SK-N-SH treated with all-trans-retinoic acid at 6 μM for 48 hours (cell line): ENCODE data around the gene PPIL4.

Experiments used
- ATAC-seq: fragments of 200-7000 bp; cut with Tn5 transposase; 3 replicates; pipeline ENCODE4 v1.9.1; 2020; ENCODE audit warnings: mild to moderate bottlenecking, moderate library complexity
- ARNTL ChIP-seq: fragments of 450-650 bp; formaldehyde crosslinking; IDR thresholded peaks from 2 replicates; pipeline ENCODE4 v1.5.0; 2020; ENCODE audit warnings: low read depth, mild to moderate bottlenecking, moderate library complexity, borderline replicate concordance
- BACH2 ChIP-seq: fragments of 250-450 bp; sonication (Bioruptor Pico); IDR thresholded peaks from 2 replicates; pipeline ENCODE4 v1.9.0; 2021; ENCODE audit warnings: mild to moderate bottlenecking, borderline replicate concordance
- CSDC2 ChIP-seq: fragments of 250-450 bp; sonication (Bioruptor Pico); IDR thresholded peaks from 2 replicates; pipeline ENCODE4 v1.5.0; 2020; ENCODE audit warnings: mild to moderate bottlenecking, moderate library complexity
- GLIS3 ChIP-seq: fragments of 250-450 bp; sonication (Bioruptor Pico); IDR thresholded peaks from 2 replicates; pipeline ENCODE4 v1.5.0; 2020; ENCODE audit warnings: mild to moderate bottlenecking, moderate library complexity
- ISL1 ChIP-seq: fragments of 250-450 bp; sonication (Bioruptor Pico); IDR thresholded peaks from 2 replicates; pipeline ENCODE4 v2.1.2; 2022; ENCODE audit warnings: mild to moderate bottlenecking, moderate library complexity
- OSR1 ChIP-seq: fragments of 250-450 bp; sonication (Bioruptor Pico); IDR thresholded peaks from 2 replicates; pipeline ENCODE4 v1.8.0; 2022; ENCODE audit warnings: moderate library complexity, mild to moderate bottlenecking, inconsistent platforms
- PATZ1 ChIP-seq: fragments of 250-450 bp; sonication (Bioruptor Pico); IDR thresholded peaks from 2 replicates; pipeline ENCODE4 v1.8.0; 2020; ENCODE audit warnings: mild to moderate bottlenecking, moderate library complexity, borderline replicate concordance
- RARB ChIP-seq: fragments of 250-450 bp; sonication (Bioruptor Pico); IDR thresholded peaks from 2 replicates; pipeline ENCODE4 v1.8.0; 2021; ENCODE audit warnings: mild to moderate bottlenecking, moderate library complexity
- SNAI2 ChIP-seq: fragments of 250-450 bp; sonication (Bioruptor Pico); IDR thresholded peaks from 2 replicates; pipeline ENCODE4 v1.5.0; 2020; ENCODE audit warnings: mild to moderate bottlenecking, moderate library complexity
- TCF4 ChIP-seq: fragments of 250-450 bp; sonication (Bioruptor Pico); IDR thresholded peaks from 2 replicates; pipeline ENCODE4 v1.8.0; 2021; ENCODE audit warnings: mild to moderate bottlenecking, moderate library complexity, borderline replicate concordance
- TOX ChIP-seq: fragments of 250-450 bp; sonication (Bioruptor Pico); IDR thresholded peaks from 2 replicates; pipeline ENCODE4 v1.8.0; 2021; ENCODE audit warnings: mild to moderate bottlenecking, moderate library complexity, borderline replicate concordance
- TSHZ2 ChIP-seq: fragments of 250-450 bp; sonication (Bioruptor Pico); IDR thresholded peaks from 2 replicates; pipeline ENCODE4 v1.5.0; 2020; ENCODE audit warnings: mild to moderate bottlenecking, moderate library complexity
- ZC3H10 ChIP-seq: fragments of 250-450 bp; sonication (Bioruptor Pico); IDR thresholded peaks from 2 replicates; pipeline ENCODE4 v1.5.1; 2021; ENCODE audit warnings: mild to moderate bottlenecking, moderate library complexity
- ZFP3 ChIP-seq: fragments of 250-450 bp; sonication (Bioruptor Pico); IDR thresholded peaks from 2 replicates; pipeline ENCODE4 v1.5.0; 2020; ENCODE audit warnings: mild to moderate bottlenecking, moderate library complexity
- ZFP30 ChIP-seq: fragments of 450-650 bp; formaldehyde crosslinking; IDR thresholded peaks from 2 replicates; pipeline ENCODE4 v1.5.0; 2022; ENCODE audit warnings: mild to moderate bottlenecking, moderate library complexity
- ZNF565 ChIP-seq: fragments of 450-650 bp; formaldehyde crosslinking; conservative IDR thresholded peaks from 2 replicates; pipeline ENCODE4 v1.5.0; 2020; ENCODE audit warnings: low read depth, mild to moderate bottlenecking, moderate library complexity
- ZNF70 ChIP-seq: fragments of 450-650 bp; formaldehyde crosslinking; IDR thresholded peaks from 2 replicates; pipeline ENCODE4 v1.5.0; 2020; ENCODE audit warnings: mild to moderate bottlenecking, moderate library complexity
- ZNF8 ChIP-seq: fragments of 450-650 bp; formaldehyde crosslinking; IDR thresholded peaks from 2 replicates; pipeline ENCODE4 v1.5.0; 2020; ENCODE audit warnings: mild to moderate bottlenecking, moderate library complexity
- TF ChIP-seq, protein P1 (sequence below): fragments of 250-450 bp; sonication (Bioruptor Pico); IDR thresholded peaks from 2 replicates; pipeline ENCODE4 v1.8.0; 2021; ENCODE audit warnings: low read depth, mild to moderate bottlenecking, moderate library complexity, borderline replicate concordance
- TF ChIP-seq, protein P2 (sequence below): fragments of 250-450 bp; sonication (Bioruptor Pico); IDR thresholded peaks from 2 replicates; pipeline ENCODE4 v1.5.1; 2021; ENCODE audit warnings: mild to moderate bottlenecking, moderate library complexity

The PPIL4 gene

DNA sequence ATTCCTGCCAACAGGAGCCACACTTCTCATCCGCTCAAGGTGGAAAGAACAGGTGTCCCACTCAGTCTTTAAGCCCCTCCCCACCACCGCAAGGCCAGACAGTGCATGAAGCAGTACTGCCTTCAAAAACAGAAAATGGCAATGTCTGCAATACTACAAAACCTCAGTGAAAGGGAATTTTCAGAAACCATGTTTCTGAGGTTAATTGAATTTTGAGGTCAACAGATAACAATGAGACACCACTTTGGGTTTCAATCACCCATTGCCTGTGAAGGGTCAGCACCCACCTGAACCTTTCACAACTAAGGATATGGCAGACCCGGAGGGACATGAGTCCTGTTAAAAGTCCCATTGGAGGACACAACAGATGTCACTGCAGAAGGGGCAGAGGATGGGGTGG is 74.0 kb downstream of the PPIL4 start:
- TF ChIP-seq TSHZ2 (CRISPR knock-in tag) = no peak
- TF ChIP-seq PATZ1 = no peak
- TF ChIP-seq BACH2 (CRISPR knock-in tag) = no peak
- no peak for TF ChIP-seq ZFP30
- TF ChIP-seq, protein P1, sequence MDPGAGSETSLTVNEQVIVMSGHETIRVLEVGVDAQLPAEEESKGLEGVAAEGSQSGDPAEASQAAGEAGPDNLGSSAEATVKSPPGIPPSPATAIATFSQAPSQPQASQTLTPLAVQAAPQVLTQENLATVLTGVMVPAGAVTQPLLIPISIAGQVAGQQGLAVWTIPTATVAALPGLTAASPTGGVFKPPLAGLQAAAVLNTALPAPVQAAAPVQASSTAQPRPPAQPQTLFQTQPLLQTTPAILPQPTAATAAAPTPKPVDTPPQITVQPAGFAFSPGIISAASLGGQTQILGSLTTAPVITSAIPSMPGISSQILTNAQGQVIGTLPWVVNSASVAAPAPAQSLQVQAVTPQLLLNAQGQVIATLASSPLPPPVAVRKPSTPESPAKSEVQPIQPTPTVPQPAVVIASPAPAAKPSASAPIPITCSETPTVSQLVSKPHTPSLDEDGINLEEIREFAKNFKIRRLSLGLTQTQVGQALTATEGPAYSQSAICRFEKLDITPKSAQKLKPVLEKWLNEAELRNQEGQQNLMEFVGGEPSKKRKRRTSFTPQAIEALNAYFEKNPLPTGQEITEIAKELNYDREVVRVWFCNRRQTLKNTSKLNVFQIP (CRISPR knock-in tag) = no peak
- TF ChIP-seq, protein P2, sequence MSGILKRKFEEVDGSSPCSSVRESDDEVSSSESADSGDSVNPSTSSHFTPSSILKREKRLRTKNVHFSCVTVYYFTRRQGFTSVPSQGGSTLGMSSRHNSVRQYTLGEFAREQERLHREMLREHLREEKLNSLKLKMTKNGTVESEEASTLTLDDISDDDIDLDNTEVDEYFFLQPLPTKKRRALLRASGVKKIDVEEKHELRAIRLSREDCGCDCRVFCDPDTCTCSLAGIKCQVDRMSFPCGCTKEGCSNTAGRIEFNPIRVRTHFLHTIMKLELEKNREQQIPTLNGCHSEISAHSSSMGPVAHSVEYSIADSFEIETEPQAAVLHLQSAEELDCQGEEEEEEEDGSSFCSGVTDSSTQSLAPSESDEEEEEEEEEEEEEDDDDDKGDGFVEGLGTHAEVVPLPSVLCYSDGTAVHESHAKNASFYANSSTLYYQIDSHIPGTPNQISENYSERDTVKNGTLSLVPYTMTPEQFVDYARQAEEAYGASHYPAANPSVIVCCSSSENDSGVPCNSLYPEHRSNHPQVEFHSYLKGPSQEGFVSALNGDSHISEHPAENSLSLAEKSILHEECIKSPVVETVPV (CRISPR knock-in tag) = no peak
- TF ChIP-seq ZNF565 (CRISPR knock-in tag) = no peak
- no peak for TF ChIP-seq TOX (CRISPR knock-in tag)
- no peak for TF ChIP-seq SNAI2
- no peak for TF ChIP-seq ARNTL (CRISPR knock-in tag)
- no peak for ATAC-seq

GRCh38 chr6:149470948-149471347 is 74.9 kb downstream of the PPIL4 start:
- TF ChIP-seq RARB (CRISPR knock-in tag) (no peak), ISL1 (CRISPR knock-in tag) (no peak), TCF4 (no peak), TOX (CRISPR knock-in tag) (no peak), ZFP30 (no peak), CSDC2 (CRISPR knock-in tag) (no peak), ZNF70 (CRISPR knock-in tag) (no peak), ZFP3 (no peak), OSR1 (CRISPR knock-in tag) (no peak), GLIS3 (CRISPR knock-in tag) (no peak), ZC3H10 (CRISPR knock-in tag) (no peak)
- ATAC-seq = no peak

GRCh38 chr6:149468179-149468578 is 77.7 kb downstream of the PPIL4 start:
- TF ChIP-seq OSR1 (CRISPR knock-in tag) = no peak
- no peak for TF ChIP-seq CSDC2 (CRISPR knock-in tag)
- no peak for TF ChIP-seq SNAI2
- no peak for TF ChIP-seq ZFP3
- no peak for TF ChIP-seq BACH2 (CRISPR knock-in tag)
- TF ChIP-seq, protein P1 (CRISPR knock-in tag) = no peak
- no peak for TF ChIP-seq ZNF70 (CRISPR knock-in tag)
- no peak for TF ChIP-seq ZNF8
- no peak for TF ChIP-seq TSHZ2 (CRISPR knock-in tag)
- no peak for TF ChIP-seq GLIS3 (CRISPR knock-in tag)
- ATAC-seq = no peak
